Hepatocyte (in vitro differentiated cells): ENCODE data around the gene KANK3. TPM values are rescaled to one million over a fixed set of nuclear protein-coding genes. Genes with fewer than 3 reads are reported as not detected.
A peak's percentile ranks its signal among the peaks of the same experiment; 100 is the strongest.
"Not testable (repeated sequence)": the region's sequence is repeated elsewhere in the genome, so short reads cannot be mapped to it uniquely, and the experiment has no call there.

ENCODE experiments used
- DNase-seq: peaks from one replicate; pipeline ENCODE4 v3.0.0-alpha.2; 2016; ENCODE audit warnings: low spot score
- H2AFZ ChIP-seq: fragments of 200-600 bp; sonication (generic); 2 replicates; pipeline ENCODE4 v1.6.0; 2016; ENCODE audit warnings: antibody characterized with exemption, mild to moderate bottlenecking
- H3K27ac ChIP-seq: fragments of 200-600 bp; sonication (generic); 2 replicates; pipeline ENCODE4 v1.5.1; 2016; ENCODE audit warnings: mild to moderate bottlenecking
- H3K27me3 ChIP-seq: fragments of 200-600 bp; sonication (generic); 2 replicates; pipeline ENCODE4 v1.6.1; 2016
- H3K36me3 ChIP-seq: fragments of 200-600 bp; sonication (generic); replicated peaks from 2 replicates; pipeline ENCODE4 v1.5.1; 2016; ENCODE audit warnings: low read depth; ENCODE audit not compliant: insufficient read depth
- H3K4me1 ChIP-seq: fragments of 200-600 bp; sonication (generic); 2 replicates; pipeline ENCODE4 v1.5.1; 2016; ENCODE audit warnings: mild to moderate bottlenecking, moderate library complexity; ENCODE audit not compliant: insufficient read depth
- H3K4me2 ChIP-seq: fragments of 200-600 bp; sonication (generic); 2 replicates; pipeline ENCODE4 v1.6.0; 2016
- H3K4me3 ChIP-seq: fragments of 200-600 bp; sonication (generic); 2 replicates; pipeline ENCODE4 v1.5.1; 2016; ENCODE audit warnings: mild to moderate bottlenecking
- H3K79me2 ChIP-seq: fragments of 200-600 bp; sonication (generic); 2 replicates; pipeline ENCODE4 v1.6.0; 2017; ENCODE audit warnings: mild to moderate bottlenecking
- H3K9me2 ChIP-seq: fragments of 200-600 bp; sonication (generic); replicated peaks from 2 replicates; pipeline ENCODE4 v1.6.0; 2017; ENCODE audit warnings: mild to moderate bottlenecking; ENCODE audit not compliant: insufficient read depth
- H3K9me3 ChIP-seq: fragments of 200-600 bp; sonication (generic); 2 replicates; pipeline ENCODE4 v1.5.1; 2016; ENCODE audit warnings: low read depth, mild to moderate bottlenecking
- H4K20me1 ChIP-seq: fragments of 200-600 bp; sonication (generic); 2 replicates; pipeline ENCODE4 v1.6.0; 2016; ENCODE audit warnings: mild to moderate bottlenecking; ENCODE audit not compliant: insufficient read depth, poor library complexity, severe bottlenecking
- EZH2 ChIP-seq: fragments of 200-600 bp; sonication (generic); IDR thresholded peaks from 2 replicates; pipeline ENCODE4 v1.6.1; 2016; ENCODE audit warnings: antibody characterized with exemption, mild to moderate bottlenecking, borderline replicate concordance
- EZH2phosphoT487 ChIP-seq: fragments of 200-600 bp; sonication (generic); IDR thresholded peaks from one replicate; pipeline ENCODE4 v1.6.1; 2018; ENCODE audit warnings: antibody characterized with exemption, mild to moderate bottlenecking, low read depth, moderate library complexity; ENCODE audit not compliant: unreplicated experiment, severe bottlenecking
- WGBS: methylation state at CpG from one replicate; pipeline ENCODE4 v1.1.6; 2016; ENCODE audit warnings: low lambda C conversion rate; ENCODE audit errors: missing lambda C conversion rate; 5-methylcytosine and 5-hydroxymethylcytosine counted together
- polyA plus RNA-seq: library from polyadenylated mRNA; unstranded; fragments of >200 nt; fragmentation: Nextera tagmentation; extraction: Ambion mirVana; gene quantifications from 2 replicates; pipeline ENCODE4 v1.2.1, GENCODE V29; 2016
- total RNA-seq: library from RNA; depleted of rRNA; stranded (reverse); fragments of >200 nt; gene quantifications from 2 replicates; pipeline ENCODE4 v1.2.3, GENCODE V29; 2014
- TF ChIP-seq, protein P1 (sequence below): fragments of 200-600 bp; sonication (generic); IDR thresholded peaks from 2 replicates; pipeline ENCODE4 v1.5.1; 2016; ENCODE audit warnings: antibody characterized with exemption, mild to moderate bottlenecking; ENCODE audit not compliant: poor library complexity

Gene KANK3
- total and polyA plus RNA-seq, 2 experiments from 2014 or later, result 1.2 to 3.2 TPM

- Histone ChIP-seq H3K4me1 (peaks cover 15% of the 10 kb centered on the region), H3K9me3 (no peaks in the 10 kb centered on the region), H3K79me2 (peaks cover 47% of the 10 kb centered on the region), H3K4me3 (peak overlapping the region; percentile 94), H3K9me2 (no peaks in the 10 kb centered on the region), H3K36me3 (no peaks in the 10 kb centered on the region), H2AFZ (peak overlapping the region; percentile 63), H3K27me3 (no peaks in the 10 kb centered on the region), H4K20me1 (peaks cover 19% of the 10 kb centered on the region), H3K4me2 (peak overlapping the region; percentile 95), H3K27ac (peak overlapping the region; percentile 92)
- 84% methylated on average over 19 of the region's 19 CpGs for WGBS
- TF ChIP-seq EZH2phosphoT487 (no peak), EZH2 (no peak)
- TF ChIP-seq, protein P1, sequence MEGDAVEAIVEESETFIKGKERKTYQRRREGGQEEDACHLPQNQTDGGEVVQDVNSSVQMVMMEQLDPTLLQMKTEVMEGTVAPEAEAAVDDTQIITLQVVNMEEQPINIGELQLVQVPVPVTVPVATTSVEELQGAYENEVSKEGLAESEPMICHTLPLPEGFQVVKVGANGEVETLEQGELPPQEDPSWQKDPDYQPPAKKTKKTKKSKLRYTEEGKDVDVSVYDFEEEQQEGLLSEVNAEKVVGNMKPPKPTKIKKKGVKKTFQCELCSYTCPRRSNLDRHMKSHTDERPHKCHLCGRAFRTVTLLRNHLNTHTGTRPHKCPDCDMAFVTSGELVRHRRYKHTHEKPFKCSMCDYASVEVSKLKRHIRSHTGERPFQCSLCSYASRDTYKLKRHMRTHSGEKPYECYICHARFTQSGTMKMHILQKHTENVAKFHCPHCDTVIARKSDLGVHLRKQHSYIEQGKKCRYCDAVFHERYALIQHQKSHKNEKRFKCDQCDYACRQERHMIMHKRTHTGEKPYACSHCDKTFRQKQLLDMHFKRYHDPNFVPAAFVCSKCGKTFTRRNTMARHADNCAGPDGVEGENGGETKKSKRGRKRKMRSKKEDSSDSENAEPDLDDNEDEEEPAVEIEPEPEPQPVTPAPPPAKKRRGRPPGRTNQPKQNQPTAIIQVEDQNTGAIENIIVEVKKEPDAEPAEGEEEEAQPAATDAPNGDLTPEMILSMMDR, result no peak
- no peak for DNase-seq
Observed at GRCh38 chr19:8319807-8320520, 23.1 kb downstream of the KANK3 start.

DNA sequence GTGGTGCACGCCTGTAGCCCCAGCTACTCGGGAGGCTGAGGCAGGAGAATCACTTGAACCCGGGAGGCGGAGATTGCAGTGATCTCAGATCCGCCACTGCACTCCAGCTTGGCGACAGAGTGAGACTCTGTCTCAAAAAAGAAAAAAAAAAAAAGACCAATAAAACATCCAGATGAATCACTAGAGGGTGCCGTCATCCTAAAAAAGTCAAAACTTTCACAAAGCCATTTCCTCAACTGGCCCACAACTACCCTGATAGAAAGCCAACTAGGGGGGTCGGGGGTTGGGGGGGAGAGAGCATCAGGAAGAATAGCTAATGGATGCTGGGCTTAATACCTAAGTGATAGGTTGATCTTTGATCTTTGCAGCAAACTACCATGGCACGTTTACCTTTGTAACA, 24.2 kb downstream of the KANK3 start:
- Histone ChIP-seq H3K4me1 (peaks cover 15% of the 10 kb centered on the region), H4K20me1 (peaks cover 17% of the 10 kb centered on the region), H3K79me2 (peaks cover 47% of the 10 kb centered on the region)
- not testable (repeated sequence) for DNase-seq, H2AFZ ChIP-seq, H3K9me2 ChIP-seq, H3K36me3 ChIP-seq, H3K4me2 ChIP-seq, H3K9me3 ChIP-seq, H3K27ac ChIP-seq, H3K27me3 ChIP-seq, H3K4me3 ChIP-seq
- 91% methylated on average over 9 of the region's 9 CpGs for WGBS

DNA sequence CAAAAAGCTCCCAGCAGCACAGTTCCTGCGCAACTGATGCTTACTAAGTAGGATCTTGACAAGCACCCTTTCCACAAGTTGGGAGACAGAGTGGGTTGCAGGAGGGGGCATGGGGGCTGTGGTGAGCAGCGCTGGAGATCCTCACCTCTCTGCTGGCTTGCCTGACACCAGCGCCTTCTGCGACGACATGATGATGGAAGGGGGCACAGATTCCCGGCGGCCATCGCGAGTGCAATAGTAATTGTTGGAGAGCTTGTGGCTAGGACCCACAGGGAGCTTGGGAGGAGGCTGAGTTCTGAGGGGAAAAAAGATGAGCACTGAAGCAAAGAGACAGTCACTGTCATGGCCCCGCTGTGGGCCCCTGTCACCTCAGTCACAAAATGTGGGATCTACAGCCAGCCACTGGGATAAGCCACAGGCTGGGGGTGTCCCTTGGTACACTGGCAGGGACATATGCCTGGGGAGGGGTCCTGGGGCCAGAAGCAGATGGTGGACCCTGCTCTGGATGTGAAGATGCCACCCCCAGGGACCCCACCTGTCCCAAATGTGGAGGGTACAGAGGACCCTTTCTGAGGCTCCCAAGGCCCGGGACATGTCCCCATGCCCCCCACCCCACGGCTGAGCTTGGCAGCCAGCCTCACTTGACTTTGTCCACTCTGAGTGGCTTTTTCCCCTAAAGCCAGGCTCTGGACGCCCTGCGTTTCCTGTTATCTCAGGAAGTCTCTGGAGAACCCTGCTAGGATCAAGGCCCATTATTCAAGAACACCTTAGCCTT, 26.5 kb downstream of the KANK3 start:
- H3K4me2 ChIP-seq, result no peak overlapping the region
- TF ChIP-seq EZH2phosphoT487 (no peak), EZH2 (no peak)
- TF ChIP-seq, protein P1, result no peak
- H4K20me1 ChIP-seq, result no peaks in the 10 kb centered on the region
- no peaks in the 10 kb centered on the region for H3K27me3 ChIP-seq
- no peak for DNase-seq
- H3K27ac ChIP-seq, result no peak overlapping the region
- no peaks in the 10 kb centered on the region for H3K36me3 ChIP-seq
- H3K9me2 ChIP-seq, result no peaks in the 10 kb centered on the region
- no peak overlapping the region for H3K4me3 ChIP-seq
- H3K4me1 ChIP-seq, result peaks cover 5% of the 10 kb centered on the region
- WGBS, result 91% methylated on average over 14 of the region's 14 CpGs
- no peak overlapping the region for H2AFZ ChIP-seq
- no peaks in the 10 kb centered on the region for H3K9me3 ChIP-seq
- peaks cover 25% of the 10 kb centered on the region for H3K79me2 ChIP-seq

DNA sequence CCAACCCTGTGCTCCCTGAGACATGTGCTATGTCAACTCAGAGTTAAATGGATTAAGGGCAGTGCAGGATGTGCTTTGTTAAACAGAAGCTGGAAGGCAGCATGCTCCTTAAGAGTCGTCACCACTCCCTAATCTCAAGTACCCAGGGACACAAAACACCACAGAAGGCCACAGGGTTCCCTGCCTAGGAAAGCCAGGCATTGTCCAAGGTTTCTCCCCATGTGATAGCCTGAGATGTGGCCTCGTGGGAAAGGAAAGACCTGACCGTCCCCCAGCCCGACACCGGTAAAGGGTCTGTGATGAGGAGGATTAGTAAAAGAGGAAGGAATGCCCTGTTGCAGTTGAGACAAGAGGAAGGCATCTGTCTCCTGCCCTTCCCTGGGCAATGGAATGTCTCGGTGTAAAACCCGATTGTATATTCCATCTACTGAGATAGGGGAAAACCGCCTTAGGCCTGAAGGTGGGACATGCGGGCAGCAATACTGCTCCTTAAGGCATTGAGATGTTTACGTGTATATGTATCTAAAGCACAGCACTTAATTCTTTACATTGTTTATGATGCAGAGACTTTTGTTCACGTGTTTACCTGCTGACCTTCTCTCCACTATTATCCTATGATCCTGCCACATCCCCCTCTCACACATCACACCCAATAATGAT, 28.0 kb downstream of the KANK3 start:
- H3K9me2 ChIP-seq, H3K36me3 ChIP-seq, H2AFZ ChIP-seq, H3K27me3 ChIP-seq, H3K4me1 ChIP-seq, H3K4me2 ChIP-seq, H3K4me3 ChIP-seq, DNase-seq, H3K27ac ChIP-seq, H3K9me3 ChIP-seq, H4K20me1 ChIP-seq: not testable (repeated sequence)
- peaks cover 14% of the 10 kb centered on the region for H3K79me2 ChIP-seq
- WGBS, result 90% methylated on average over 11 of the region's 11 CpGs
